GM19438 (cell line): ENCODE data around the gene VWCE.
"Not testable (repeated sequence)": the region's sequence is repeated elsewhere in the genome, so short reads cannot be mapped to it uniquely, and the experiment has no call there.

ENCODE experiments used
- ATAC-seq: cut with Tn5 transposase; IDR thresholded peaks from one replicate; pipeline ENCODE4 v1.9.1; 2021; ENCODE audit warnings: low read depth; ENCODE audit not compliant: unreplicated experiment

VWCE gene

DNA sequence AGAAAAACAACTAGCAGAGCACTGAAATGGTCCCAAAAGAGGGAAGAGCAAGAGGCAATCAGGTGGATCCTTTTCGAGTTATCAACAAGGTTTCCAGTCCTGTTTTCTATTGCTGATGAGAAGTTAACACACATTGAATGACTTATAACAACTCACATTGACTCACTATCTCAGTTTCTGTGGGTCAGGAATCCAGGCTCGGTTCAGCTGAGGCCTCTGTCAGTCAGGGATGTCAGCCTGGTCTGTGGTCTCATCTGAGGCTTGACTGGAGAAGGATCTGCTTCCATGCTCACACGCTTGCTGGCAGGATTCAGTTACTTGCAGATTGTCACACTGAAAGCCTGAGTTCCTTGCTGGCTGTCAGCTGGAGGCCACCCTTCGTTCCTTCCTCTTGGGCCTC, 76.8 kb downstream of the VWCE start:
- ATAC-seq, result not testable (repeated sequence)

DNA sequence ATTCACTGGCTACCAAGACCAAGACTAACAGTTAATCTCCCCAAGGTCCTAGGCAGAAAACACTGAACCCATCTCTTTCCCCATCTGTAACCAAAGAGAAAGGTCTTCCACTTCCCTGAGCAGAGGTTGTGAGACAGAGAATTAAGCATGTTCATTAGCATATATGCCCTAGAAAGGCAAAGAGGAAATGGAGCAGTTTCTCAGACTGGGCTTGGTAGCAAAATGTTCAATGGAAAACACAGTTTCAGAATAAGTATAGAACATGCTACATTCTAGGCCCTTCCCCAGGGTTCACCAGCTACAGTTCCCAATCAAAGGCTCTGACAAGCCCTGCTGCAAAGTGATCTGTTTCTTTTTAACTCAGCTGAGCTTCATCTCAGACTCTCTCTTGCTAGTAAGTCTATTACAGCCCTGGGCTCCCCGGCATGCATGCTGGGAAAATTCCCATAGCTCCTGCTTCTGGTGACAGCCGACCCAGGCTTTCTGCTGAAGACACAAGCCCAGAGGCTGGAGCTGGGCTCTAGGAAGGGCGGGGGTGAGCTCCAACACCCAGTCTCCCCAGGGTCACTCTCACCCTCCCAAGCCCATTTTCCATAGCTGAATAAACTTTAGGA, 81.3 kb downstream of the VWCE start:
- ATAC-seq, result not testable (repeated sequence)

DNA sequence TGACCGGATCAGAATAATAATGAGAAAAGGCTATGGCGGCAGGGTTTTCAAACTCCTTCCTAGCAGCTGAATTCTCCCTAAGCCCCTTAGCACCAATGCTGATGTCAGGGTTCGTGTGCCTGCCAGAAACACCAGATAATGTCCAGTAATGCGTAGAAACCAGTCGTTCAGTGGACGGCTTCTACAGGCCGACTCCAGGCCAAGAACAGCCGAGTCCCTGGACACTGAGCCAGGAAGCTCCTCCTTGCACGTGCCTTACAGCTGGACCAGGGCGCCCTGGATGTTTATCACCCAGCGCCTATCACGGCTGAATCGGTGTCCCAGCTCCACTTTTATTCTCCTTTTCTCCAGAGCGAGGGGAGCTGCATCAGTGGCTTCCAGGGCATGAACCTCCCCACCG, 82.9 kb downstream of the VWCE start:
- ATAC-seq, result not testable (repeated sequence)

DNA sequence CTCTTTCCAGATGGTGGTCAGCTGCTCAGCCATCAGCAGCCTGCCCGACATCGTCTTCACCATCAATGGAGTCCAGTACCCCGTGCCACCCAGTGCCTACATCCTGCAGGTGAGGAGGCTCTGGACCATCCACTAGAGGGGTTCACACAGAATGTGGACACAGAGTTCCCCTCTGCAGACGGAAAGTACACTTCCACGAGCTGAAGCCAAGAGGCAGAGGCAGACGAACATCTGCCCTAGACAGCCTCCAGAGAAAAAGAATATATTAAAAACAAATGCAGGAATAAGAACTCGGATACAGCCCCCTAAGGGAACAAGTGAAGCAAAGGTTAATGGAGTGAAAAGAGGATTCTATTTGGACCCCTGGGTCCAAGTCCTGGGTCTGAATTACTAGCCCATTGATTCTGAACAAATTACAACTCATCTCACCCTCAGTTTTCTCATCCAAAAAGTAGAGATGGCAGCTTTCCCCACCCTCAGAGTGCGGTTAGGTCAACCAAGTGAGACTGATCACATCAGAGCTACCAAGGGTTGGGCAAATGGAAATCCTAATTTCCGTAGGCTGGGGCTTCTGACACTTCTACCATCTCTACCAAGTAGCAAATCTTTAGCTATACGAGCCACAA, 83.7 kb downstream of the VWCE start:
- not testable (repeated sequence) for ATAC-seq

DNA sequence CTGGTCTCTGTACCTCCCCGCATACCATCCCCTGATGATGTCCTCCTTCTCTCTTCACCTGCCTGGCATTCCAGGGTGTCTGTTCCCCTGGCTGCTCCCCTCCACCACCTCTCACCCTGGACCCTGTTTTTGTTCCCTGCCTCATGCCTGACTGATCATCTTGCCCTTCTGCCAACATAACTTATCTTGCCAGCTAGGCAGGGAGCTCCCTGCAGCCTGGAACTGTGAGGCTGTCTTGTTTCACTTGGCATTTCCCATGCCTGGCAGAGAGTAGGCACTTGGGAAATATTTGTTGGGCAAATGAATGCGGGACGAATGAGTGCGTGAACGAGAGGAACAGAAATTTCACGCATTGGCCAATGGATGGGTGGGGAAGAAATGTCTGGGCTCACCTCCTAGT, 84.5 kb downstream of the VWCE start:
- ATAC-seq, result not testable (repeated sequence)
